Natural killer cell treated with Interleukin-12 subunit alpha and Interleukin-12 subunit beta and Interleukin-15 and Interleukin-18, amount 100 ng/mL, for 72 hours (primary cell): ENCODE data around the gene TBC1D3G. TPM values are rescaled to one million over a fixed set of nuclear protein-coding genes. Genes with fewer than 3 reads are reported as not detected.
"Not testable (repeated sequence)": the region's sequence is repeated elsewhere in the genome, so short reads cannot be mapped to it uniquely, and the experiment has no call there.

ENCODE experiments used
- ATAC-seq, 2 donors: fragments of 150-1000 bp; cut with Tn5 transposase in 1 of 2; sonication (Bioruptor Pico), chemical (Tn5 transposase) in 1 of 2; 2 replicates each; pipeline ENCODE4 v1.10.0; 2021
- DNase-seq: peaks from one replicate; pipeline ENCODE4 v3.0.0; 2022; ENCODE audit warnings: low spot score
- H3K27ac Mint-ChIP-seq, 2 donors: 1 replicate in 1 of 2; 2 replicates in 1 of 2; pipeline ENCODE4 v1.8.0; 2022; ENCODE audit warnings: mixed read lengths in 2 of 2, mild to moderate bottlenecking in 1 of 2, moderate library complexity in 1 of 2
- H3K27me3 Mint-ChIP-seq, 2 donors: 1 replicate in 1 of 2; 2 replicates in 1 of 2; pipeline ENCODE4 v1.8.0; 2022; ENCODE audit warnings: mixed read lengths in 2 of 2
- H3K36me3 Mint-ChIP-seq: one replicate; pipeline ENCODE4 v1.8.0; 2022; ENCODE audit warnings: mixed read lengths
- H3K4me1 Mint-ChIP-seq, 2 donors: 1 replicate in 1 of 2; 2 replicates in 1 of 2; pipeline ENCODE4 v1.8.0; 2022; ENCODE audit warnings: low read depth in 2 of 2, mixed read lengths in 2 of 2, mild to moderate bottlenecking in 1 of 2
- H3K4me3 Mint-ChIP-seq: one replicate; pipeline ENCODE4 v1.8.0; 2022; ENCODE audit warnings: mixed read lengths
- H3K9me3 Mint-ChIP-seq: 2 replicates; pipeline ENCODE4 v1.8.0; 2022; ENCODE audit warnings: mixed read lengths
- total RNA-seq, 2 donors: library from RNA; stranded (reverse); gene quantifications; one replicate each; pipeline ENCODE4 v1.2.3, GENCODE V29; 2022

TBC1D3G gene
- not detected for total RNA-seq

GRCh38 chr17:36323584-36323983 is at the start of gene TBC1D3G:
Gene TBC1D3G (plus strand): TSS chr17:36323884. CDS start chr17:36325412, 1,528 bp downstream.
- not testable (repeated sequence) for H3K36me3 Mint-ChIP-seq, H3K4me3 Mint-ChIP-seq, H3K4me1 Mint-ChIP-seq, ATAC-seq, DNase-seq, H3K27ac Mint-ChIP-seq, H3K27me3 Mint-ChIP-seq, H3K9me3 Mint-ChIP-seq

- H3K9me3 Mint-ChIP-seq, H3K27me3 Mint-ChIP-seq, ATAC-seq, H3K36me3 Mint-ChIP-seq, H3K4me3 Mint-ChIP-seq, H3K27ac Mint-ChIP-seq, DNase-seq, H3K4me1 Mint-ChIP-seq: not testable (repeated sequence)
Observed at GRCh38 chr17:36283256-36283655, 40.4 kb upstream of the TBC1D3G start.

- H3K27ac Mint-ChIP-seq, H3K27me3 Mint-ChIP-seq, H3K36me3 Mint-ChIP-seq, H3K4me3 Mint-ChIP-seq, DNase-seq, H3K9me3 Mint-ChIP-seq, ATAC-seq, H3K4me1 Mint-ChIP-seq: not testable (repeated sequence)
Observed at GRCh38 chr17:36284219-36284618, 39.5 kb upstream of the TBC1D3G start.

- ATAC-seq, H3K4me3 Mint-ChIP-seq: not testable (repeated sequence)
Observed at GRCh38 chr17:36289965-36290612, 33.6 kb upstream of the TBC1D3G start.

GRCh38 chr17:36295161-36295560 is 28.5 kb upstream of the TBC1D3G start:
- not testable (repeated sequence) for H3K27me3 Mint-ChIP-seq, H3K9me3 Mint-ChIP-seq, H3K4me1 Mint-ChIP-seq, DNase-seq, H3K27ac Mint-ChIP-seq, H3K36me3 Mint-ChIP-seq, H3K4me3 Mint-ChIP-seq
- peak; percentile 73 to 86 for ATAC-seq

More at GRCh38 chr17:36289965-36290612, 33.6 kb upstream of the TBC1D3G start:
- H3K9me3 Mint-ChIP-seq, H3K27me3 Mint-ChIP-seq, H3K4me1 Mint-ChIP-seq, DNase-seq, H3K36me3 Mint-ChIP-seq, H3K27ac Mint-ChIP-seq: not testable (repeated sequence)

- H3K27me3 Mint-ChIP-seq, H3K4me3 Mint-ChIP-seq, ATAC-seq, H3K27ac Mint-ChIP-seq, DNase-seq, H3K4me1 Mint-ChIP-seq, H3K36me3 Mint-ChIP-seq, H3K9me3 Mint-ChIP-seq: not testable (repeated sequence)
Observed at GRCh38 chr17:36315736-36316135, 7.9 kb upstream of the TBC1D3G start.

- not testable (repeated sequence) for H3K27ac Mint-ChIP-seq, H3K36me3 Mint-ChIP-seq, H3K4me3 Mint-ChIP-seq, H3K4me1 Mint-ChIP-seq, H3K27me3 Mint-ChIP-seq, DNase-seq, ATAC-seq, H3K9me3 Mint-ChIP-seq
Observed at GRCh38 chr17:36362496-36362895, 38.8 kb downstream of the TBC1D3G start.

- H3K9me3 Mint-ChIP-seq, ATAC-seq, H3K27me3 Mint-ChIP-seq, DNase-seq, H3K4me3 Mint-ChIP-seq, H3K27ac Mint-ChIP-seq, H3K4me1 Mint-ChIP-seq, H3K36me3 Mint-ChIP-seq: not testable (repeated sequence)
Observed at GRCh38 chr17:36375938-36376337, 52.3 kb downstream of the TBC1D3G start.

Other genes starting within 250 kb of the TBC1D3G start
- gene CCL3, start 233.7 kb upstream of the TBC1D3G start, total RNA-seq, result 1,000 to 10,000 TPM; 2,440 to 2,619 TPM
- 100 to 1,000 TPM; 379 to 582 TPM for gene CCL4, start 220.1 kb upstream of the TBC1D3G start, total RNA-seq
- 10 to 100 TPM in 1 of 2 donors, 1 to 10 TPM in 1; 9.2 to 10.7 TPM for gene TBC1D3B, start 147.2 kb upstream of the TBC1D3G start, total RNA-seq
- gene CCL3L1, start 127.1 kb upstream of the TBC1D3G start, total RNA-seq, result 10 to 100 TPM; 59.6 to 82.1 TPM
- gene CCL4L2, start 112.8 kb upstream of the TBC1D3G start, total RNA-seq, result 10 to 100 TPM; 24.9 to 37.4 TPM
- 1 to 10 TPM in 1 of 2 donors, under 1 TPM in 1; 0.67 to 2.1 TPM for gene TBC1D3I, start 59.3 kb upstream of the TBC1D3G start, total RNA-seq
- not detected for gene TBC1D3H, start 64.6 kb downstream of the TBC1D3G start, total RNA-seq
- 10 to 100 TPM; 36.8 to 38.1 TPM for gene ZNHIT3, start 162.8 kb downstream of the TBC1D3G start, total RNA-seq
- gene MYO19, start 211.0 kb downstream of the TBC1D3G start, total RNA-seq, result 100 to 1,000 TPM; 103 to 333 TPM
- gene PIGW, start 211.1 kb downstream of the TBC1D3G start, total RNA-seq, result 10 to 100 TPM; 13.0 to 21.5 TPM
- gene GGNBP2, start 221.0 kb downstream of the TBC1D3G start, total RNA-seq, result 100 to 1,000 TPM; 128 to 130 TPM